GM12878 (cell line): Measurements from ENCODE around the gene HJURP.

ENCODE experiments used
- ATF3 ChIP-seq: IDR thresholded peaks from 2 replicates; pipeline ENCODE4 v1.6.1; 2011; ENCODE audit warnings: low read depth, mild to moderate bottlenecking, low read length, moderate library complexity, borderline replicate concordance; ENCODE audit errors: extremely low read depth
- BCL11A ChIP-seq: IDR thresholded peaks from 2 replicates; pipeline ENCODE4 v1.6.1; 2011; ENCODE audit warnings: low read depth, low read length
- BRCA1 ChIP-seq: IDR thresholded peaks from 2 replicates; pipeline ENCODE4 v1.6.1; 2011; ENCODE audit warnings: low read depth, low read length, improper control_type of control experiment
- CBFB ChIP-seq: IDR thresholded peaks from 2 replicates; pipeline ENCODE4 v1.6.1; 2016; ENCODE audit warnings: antibody characterized with exemption, low read depth
- CBX5 ChIP-seq: sonication (generic); IDR thresholded peaks from 2 replicates; pipeline ENCODE4 v1.6.1; 2016; ENCODE audit warnings: low read depth, moderate library complexity, mild to moderate bottlenecking, inconsistent platforms
- CREB1 ChIP-seq: IDR thresholded peaks from 2 replicates; pipeline ENCODE4 v1.6.1; 2012; ENCODE audit warnings: low read depth, mild to moderate bottlenecking, inconsistent platforms
- CTCF ChIP-seq, 3 experiments: IDR thresholded peaks in 2 of 3; conservative IDR thresholded peaks in 1 of 3; 2 replicates each; pipeline ENCODE4 v1.5.1; 2011; ENCODE audit warnings: low read depth in 3 of 3, low read length in 3 of 3, mild to moderate bottlenecking in 3 of 3, control low read depth in 2 of 3, moderate library complexity in 2 of 3, inconsistent platforms in 1 of 3, mixed read lengths in 1 of 3; ENCODE audit not compliant: control insufficient read depth in 2 of 3, insufficient read depth in 1 of 3; ENCODE audit errors: extremely low read depth in 1 of 3
- E4F1 ChIP-seq: fragments of 450-650 bp; IDR thresholded peaks from 2 replicates; pipeline ENCODE4 v1.6.1; 2018; ENCODE audit warnings: borderline replicate concordance, mild to moderate bottlenecking; ENCODE audit not compliant: partially characterized antibody
- PRDM15 ChIP-seq: fragments of 450-650 bp; formaldehyde crosslinking; IDR thresholded peaks from 2 replicates; pipeline ENCODE4 v1.4.0; 2020; ENCODE audit warnings: mild to moderate bottlenecking, moderate library complexity
- RCOR1 ChIP-seq: conservative IDR thresholded peaks from 2 replicates; pipeline ENCODE4 v1.6.1; 2012; ENCODE audit warnings: low read depth, low read length, improper control_type of control experiment
- REST ChIP-seq: IDR thresholded peaks from 2 replicates; pipeline ENCODE4 v1.6.1; 2012; ENCODE audit warnings: mild to moderate bottlenecking, low read depth, low read length
- SUZ12 ChIP-seq: fragments of 200-600 bp; sonication (generic); IDR thresholded peaks from one replicate; pipeline ENCODE4 v1.6.1; 2018; ENCODE audit warnings: antibody characterized with exemption, mild to moderate bottlenecking; ENCODE audit not compliant: unreplicated experiment
- YY1 ChIP-seq: IDR thresholded peaks from 2 replicates; pipeline ENCODE4 v1.6.1; 2011; ENCODE audit warnings: low read depth, mild to moderate bottlenecking, low read length

GRCh38 chr2:233816771-233817170 is 37.6 kb downstream of the HJURP start:
- no peak for TF ChIP-seq CREB1
- TF ChIP-seq BRCA1: no peak
- TF ChIP-seq RCOR1: no peak
- TF ChIP-seq CBFB: no peak
- no peak for TF ChIP-seq CBX5
- no peak for TF ChIP-seq YY1
- TF ChIP-seq CTCF (IDR thresholded peaks at IDR 0.05 in 2 of 3, conservative IDR thresholded peaks at IDR 0.05 in 1 of 3; ENCODE audit: control insufficient read depth in 2 of 3, extremely low read depth in 1 of 3, insufficient read depth in 1 of 3, low read depth in 3 of 3, low read length in 3 of 3): no peak
- no peak for TF ChIP-seq SUZ12
- no peak for TF ChIP-seq ATF3
- no peak for TF ChIP-seq REST
- no peak for TF ChIP-seq E4F1
- TF ChIP-seq PRDM15 (CRISPR knock-in tag): no peak
- TF ChIP-seq BCL11A: no peak
